ENCODE results near the gene PARP12. TPM values are rescaled to one million over a fixed set of nuclear protein-coding genes. Genes with fewer than 3 reads are reported as not detected.

Gene PARP12
- total and polyA plus RNA-seq, 2 of the 8 experiments (the other 6 are each of a cell fraction or from before 2014, with no cell fraction given): 9.0 to 21.5 TPM

DNA sequence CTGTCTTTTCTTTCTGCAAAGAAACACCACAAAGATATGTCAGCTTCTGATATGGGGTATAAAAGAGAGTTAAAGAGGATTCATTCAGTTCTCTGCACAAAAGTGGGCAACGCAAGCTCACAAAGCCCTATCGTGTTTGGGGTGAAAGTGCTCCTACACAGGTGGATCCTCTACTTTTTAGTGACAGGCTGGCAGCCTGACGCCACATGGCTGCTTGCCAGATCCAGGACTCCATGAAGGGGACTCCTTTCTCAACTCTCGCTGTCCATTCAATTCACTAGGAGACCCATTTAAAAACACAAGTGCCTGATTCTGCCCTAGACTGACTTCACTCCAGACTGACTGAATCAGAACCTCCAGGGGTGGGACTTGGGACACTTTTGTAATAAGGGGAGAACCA lies 8.0 kb downstream of the PARP12 start (continued):
- TF ChIP-seq, protein P1, sequence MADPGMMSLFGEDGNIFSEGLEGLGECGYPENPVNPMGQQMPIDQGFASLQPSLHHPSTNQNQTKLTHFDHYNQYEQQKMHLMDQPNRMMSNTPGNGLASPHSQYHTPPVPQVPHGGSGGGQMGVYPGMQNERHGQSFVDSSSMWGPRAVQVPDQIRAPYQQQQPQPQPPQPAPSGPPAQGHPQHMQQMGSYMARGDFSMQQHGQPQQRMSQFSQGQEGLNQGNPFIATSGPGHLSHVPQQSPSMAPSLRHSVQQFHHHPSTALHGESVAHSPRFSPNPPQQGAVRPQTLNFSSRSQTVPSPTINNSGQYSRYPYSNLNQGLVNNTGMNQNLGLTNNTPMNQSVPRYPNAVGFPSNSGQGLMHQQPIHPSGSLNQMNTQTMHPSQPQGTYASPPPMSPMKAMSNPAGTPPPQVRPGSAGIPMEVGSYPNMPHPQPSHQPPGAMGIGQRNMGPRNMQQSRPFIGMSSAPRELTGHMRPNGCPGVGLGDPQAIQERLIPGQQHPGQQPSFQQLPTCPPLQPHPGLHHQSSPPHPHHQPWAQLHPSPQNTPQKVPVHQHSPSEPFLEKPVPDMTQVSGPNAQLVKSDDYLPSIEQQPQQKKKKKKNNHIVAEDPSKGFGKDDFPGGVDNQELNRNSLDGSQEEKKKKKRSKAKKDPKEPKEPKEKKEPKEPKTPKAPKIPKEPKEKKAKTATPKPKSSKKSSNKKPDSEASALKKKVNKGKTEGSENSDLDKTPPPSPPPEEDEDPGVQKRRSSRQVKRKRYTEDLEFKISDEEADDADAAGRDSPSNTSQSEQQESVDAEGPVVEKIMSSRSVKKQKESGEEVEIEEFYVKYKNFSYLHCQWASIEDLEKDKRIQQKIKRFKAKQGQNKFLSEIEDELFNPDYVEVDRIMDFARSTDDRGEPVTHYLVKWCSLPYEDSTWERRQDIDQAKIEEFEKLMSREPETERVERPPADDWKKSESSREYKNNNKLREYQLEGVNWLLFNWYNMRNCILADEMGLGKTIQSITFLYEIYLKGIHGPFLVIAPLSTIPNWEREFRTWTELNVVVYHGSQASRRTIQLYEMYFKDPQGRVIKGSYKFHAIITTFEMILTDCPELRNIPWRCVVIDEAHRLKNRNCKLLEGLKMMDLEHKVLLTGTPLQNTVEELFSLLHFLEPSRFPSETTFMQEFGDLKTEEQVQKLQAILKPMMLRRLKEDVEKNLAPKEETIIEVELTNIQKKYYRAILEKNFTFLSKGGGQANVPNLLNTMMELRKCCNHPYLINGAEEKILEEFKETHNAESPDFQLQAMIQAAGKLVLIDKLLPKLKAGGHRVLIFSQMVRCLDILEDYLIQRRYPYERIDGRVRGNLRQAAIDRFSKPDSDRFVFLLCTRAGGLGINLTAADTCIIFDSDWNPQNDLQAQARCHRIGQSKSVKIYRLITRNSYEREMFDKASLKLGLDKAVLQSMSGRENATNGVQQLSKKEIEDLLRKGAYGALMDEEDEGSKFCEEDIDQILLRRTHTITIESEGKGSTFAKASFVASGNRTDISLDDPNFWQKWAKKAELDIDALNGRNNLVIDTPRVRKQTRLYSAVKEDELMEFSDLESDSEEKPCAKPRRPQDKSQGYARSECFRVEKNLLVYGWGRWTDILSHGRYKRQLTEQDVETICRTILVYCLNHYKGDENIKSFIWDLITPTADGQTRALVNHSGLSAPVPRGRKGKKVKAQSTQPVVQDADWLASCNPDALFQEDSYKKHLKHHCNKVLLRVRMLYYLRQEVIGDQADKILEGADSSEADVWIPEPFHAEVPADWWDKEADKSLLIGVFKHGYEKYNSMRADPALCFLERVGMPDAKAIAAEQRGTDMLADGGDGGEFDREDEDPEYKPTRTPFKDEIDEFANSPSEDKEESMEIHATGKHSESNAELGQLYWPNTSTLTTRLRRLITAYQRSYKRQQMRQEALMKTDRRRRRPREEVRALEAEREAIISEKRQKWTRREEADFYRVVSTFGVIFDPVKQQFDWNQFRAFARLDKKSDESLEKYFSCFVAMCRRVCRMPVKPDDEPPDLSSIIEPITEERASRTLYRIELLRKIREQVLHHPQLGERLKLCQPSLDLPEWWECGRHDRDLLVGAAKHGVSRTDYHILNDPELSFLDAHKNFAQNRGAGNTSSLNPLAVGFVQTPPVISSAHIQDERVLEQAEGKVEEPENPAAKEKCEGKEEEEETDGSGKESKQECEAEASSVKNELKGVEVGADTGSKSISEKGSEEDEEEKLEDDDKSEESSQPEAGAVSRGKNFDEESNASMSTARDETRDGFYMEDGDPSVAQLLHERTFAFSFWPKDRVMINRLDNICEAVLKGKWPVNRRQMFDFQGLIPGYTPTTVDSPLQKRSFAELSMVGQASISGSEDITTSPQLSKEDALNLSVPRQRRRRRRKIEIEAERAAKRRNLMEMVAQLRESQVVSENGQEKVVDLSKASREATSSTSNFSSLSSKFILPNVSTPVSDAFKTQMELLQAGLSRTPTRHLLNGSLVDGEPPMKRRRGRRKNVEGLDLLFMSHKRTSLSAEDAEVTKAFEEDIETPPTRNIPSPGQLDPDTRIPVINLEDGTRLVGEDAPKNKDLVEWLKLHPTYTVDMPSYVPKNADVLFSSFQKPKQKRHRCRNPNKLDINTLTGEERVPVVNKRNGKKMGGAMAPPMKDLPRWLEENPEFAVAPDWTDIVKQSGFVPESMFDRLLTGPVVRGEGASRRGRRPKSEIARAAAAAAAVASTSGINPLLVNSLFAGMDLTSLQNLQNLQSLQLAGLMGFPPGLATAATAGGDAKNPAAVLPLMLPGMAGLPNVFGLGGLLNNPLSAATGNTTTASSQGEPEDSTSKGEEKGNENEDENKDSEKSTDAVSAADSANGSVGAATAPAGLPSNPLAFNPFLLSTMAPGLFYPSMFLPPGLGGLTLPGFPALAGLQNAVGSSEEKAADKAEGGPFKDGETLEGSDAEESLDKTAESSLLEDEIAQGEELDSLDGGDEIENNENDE (IDR thresholded peaks at IDR 0.05; ENCODE audit: insufficient replicate concordance, low read length): no peak
- TF ChIP-seq HDAC6 (IDR thresholded peaks at IDR 0.05; ENCODE audit: low read depth, low read length) (no peak), CBX5 (IDR thresholded peaks at IDR 0.05; ENCODE audit: low read depth, low read length) (no peak), TCF12 (IDR thresholded peaks at IDR 0.05; ENCODE audit: low read depth, low read length) (no peak), SP2 (IDR thresholded peaks at IDR 0.05; ENCODE audit: low read length) (no peak), RXRA (IDR thresholded peaks at IDR 0.05; ENCODE audit: insufficient read depth, low read depth, low read length) (no peak)
- TF ChIP-seq, protein P2, sequence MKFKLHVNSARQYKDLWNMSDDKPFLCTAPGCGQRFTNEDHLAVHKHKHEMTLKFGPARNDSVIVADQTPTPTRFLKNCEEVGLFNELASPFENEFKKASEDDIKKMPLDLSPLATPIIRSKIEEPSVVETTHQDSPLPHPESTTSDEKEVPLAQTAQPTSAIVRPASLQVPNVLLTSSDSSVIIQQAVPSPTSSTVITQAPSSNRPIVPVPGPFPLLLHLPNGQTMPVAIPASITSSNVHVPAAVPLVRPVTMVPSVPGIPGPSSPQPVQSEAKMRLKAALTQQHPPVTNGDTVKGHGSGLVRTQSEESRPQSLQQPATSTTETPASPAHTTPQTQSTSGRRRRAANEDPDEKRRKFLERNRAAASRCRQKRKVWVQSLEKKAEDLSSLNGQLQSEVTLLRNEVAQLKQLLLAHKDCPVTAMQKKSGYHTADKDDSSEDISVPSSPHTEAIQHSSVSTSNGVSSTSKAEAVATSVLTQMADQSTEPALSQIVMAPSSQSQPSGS (IDR thresholded peaks at IDR 0.05; ENCODE audit: low read length): no peak

Measured in H1 (cell line).